Naive thymus-derived CD4-positive, alpha-beta T cell (primary cell): ENCODE results near the gene ASS1. TPM values are rescaled to one million over a fixed set of nuclear protein-coding genes. Genes with fewer than 3 reads are reported as not detected.

ENCODE experiments used
- ATAC-seq: fragments of 150-1000 bp; cut with Tn5 transposase; 2 replicates; pipeline ENCODE4 v1.10.0; 2021; ENCODE audit warnings: mild to moderate bottlenecking, moderate library complexity
- CTCF ChIA-PET: fragments of 350-600 bp; sonication (Branson Sonifier 250); formaldehyde crosslinking; loops from one replicate; lab custom pipeline; 2021; ENCODE audit warnings: antibody characterized with exemption; lab: Charles Lee
- POLR2A ChIA-PET: fragments of 350-600 bp; sonication (Branson Sonifier 250); formaldehyde crosslinking; loops from one replicate; lab custom pipeline; 2021; ENCODE audit warnings: antibody characterized with exemption, inconsistent platforms; lab: Charles Lee
- DNase-seq, 9 donors: peaks; one replicate each; pipeline versions ENCODE4 v3.0.0 to v3.0.0-alpha.2; 2020 to 2022; ENCODE audit warnings: mixed read lengths in 1 of 9
- H3K27ac ChIP-seq: one replicate; pipeline ENCODE4 v1.7.0; 2013; ENCODE audit warnings: mild to moderate bottlenecking, low read depth, low read length, moderate library complexity
- H3K27me3 ChIP-seq, 2 donors: one replicate each; pipeline ENCODE4 v1.7.0; 2013; ENCODE audit warnings: low read length in 2 of 2, mild to moderate bottlenecking in 2 of 2, moderate library complexity in 2 of 2; ENCODE audit not compliant: control insufficient read depth in 2 of 2, insufficient read depth in 2 of 2
- H3K36me3 ChIP-seq, 3 experiments: 1 replicate in 2 of 3; 2 replicates in 1 of 3; pipeline ENCODE4 v1.7.0; 2013; ENCODE audit warnings: low read length in 3 of 3, mild to moderate bottlenecking in 3 of 3, moderate library complexity in 1 of 3; ENCODE audit not compliant: insufficient read depth in 3 of 3, control insufficient read depth in 2 of 3
- H3K4me1 ChIP-seq, 2 donors: one replicate each; pipeline ENCODE4 v1.7.0; 2013; ENCODE audit warnings: low read length in 2 of 2, mild to moderate bottlenecking in 2 of 2, moderate library complexity in 1 of 2; ENCODE audit not compliant: control insufficient read depth in 2 of 2, insufficient read depth in 2 of 2
- H3K4me3 ChIP-seq: 2 replicates; pipeline ENCODE4 v1.7.0; 2013; ENCODE audit warnings: mild to moderate bottlenecking, low read length
- H3K9me3 ChIP-seq, 3 experiments: 1 replicate in 2 of 3; 2 replicates in 1 of 3; pipeline ENCODE4 v1.7.0; 2013; ENCODE audit warnings: low read length in 3 of 3; ENCODE audit not compliant: control insufficient read depth in 2 of 3
- H3K27ac Mint-ChIP-seq, 9 donors: one replicate each; pipeline ENCODE4 v1.8.0; 2020 to 2022; ENCODE audit warnings: mixed read lengths in 9 of 9, mild to moderate bottlenecking in 8 of 9, moderate library complexity in 5 of 9, inconsistent platforms in 2 of 9
- H3K27me3 Mint-ChIP-seq, 5 donors: one replicate each; pipeline ENCODE4 v1.8.0; 2021 to 2022; ENCODE audit warnings: mixed read lengths in 5 of 5, mild to moderate bottlenecking in 1 of 5
- H3K36me3 Mint-ChIP-seq, 5 donors: one replicate each; pipeline ENCODE4 v1.8.0; 2020 to 2022; ENCODE audit warnings: mixed read lengths in 5 of 5, mild to moderate bottlenecking in 3 of 5, inconsistent platforms in 1 of 5
- H3K4me1 Mint-ChIP-seq, 7 donors: one replicate each; pipeline ENCODE4 v1.8.0; 2020 to 2022; ENCODE audit warnings: mixed read lengths in 7 of 7, mild to moderate bottlenecking in 3 of 7, inconsistent platforms in 1 of 7
- H3K4me3 Mint-ChIP-seq, 10 donors: one replicate each; pipeline ENCODE4 v1.8.0; 2020 to 2022; ENCODE audit warnings: mild to moderate bottlenecking in 10 of 10, mixed read lengths in 10 of 10, moderate library complexity in 6 of 10, inconsistent platforms in 2 of 10
- H3K9me3 Mint-ChIP-seq, 11 donors: one replicate each; pipeline ENCODE4 v1.8.0; 2020 to 2022; ENCODE audit warnings: mixed read lengths in 11 of 11, mild to moderate bottlenecking in 4 of 11, inconsistent platforms in 1 of 11, moderate library complexity in 1 of 11
- intact Hi-C, 2 donors: fragments of 100-400 bp; cut with micrococcal nuclease; formaldehyde crosslinking; loops; one replicate each; pipeline ENCODE4 v1.15.1; 2023
- polyA plus RNA-seq, 2 donors: library from polyadenylated mRNA; unstranded; fragments of 300-500 nt; fragmentation: Illumina TruSeq; gene quantifications; one replicate each; pipeline ENCODE4 v1.2.3, GENCODE V29; 2021
- total RNA-seq, 6 experiments: library from RNA in 5 of 6; stranded (reverse) in 5 of 6; gene quantifications; 1 replicate in 5 of 6; 2 replicates in 1 of 6; pipeline ENCODE4 v1.2.3 and lab custom pipeline; 2021 to 2026

ASS1 gene
- total and polyA plus RNA-seq, 7 experiments from 2014 or later, result 0.50 to 5.8 TPM; not detected in 5

- no peak for ATAC-seq
- Histone ChIP-seq H3K27me3 (no peaks in the 10 kb centered on the region), H3K36me3 (no peaks in the 10 kb centered on the region), H3K27ac (no peak overlapping the region), H3K9me3 (no peaks in the 10 kb centered on the region), H3K4me1 (no peaks in the 10 kb centered on the region), H3K4me3 (no peak overlapping the region)
- ChIA-PET CTCF (interaction anchor here (0.6 kb wide), 1 partner anchor 714 kb away, joined by 4 read pairs; no protein-coding TSS in a partner anchor), POLR2A (no interaction called here)
- Mint-ChIP-seq H3K27ac (no peak overlapping the region), H3K9me3 (peaks cover 0 to 11% (median 7%) of the 10 kb centered on the region in 11 donors), H3K27me3 (peaks cover 0 to 16% (median 6%) of the 10 kb centered on the region in 5 donors), H3K4me3 (no peak overlapping the region), H3K36me3 (peaks cover 0 to 6% (median 0%) of the 10 kb centered on the region in 5 donors), H3K4me1 (no peaks in the 10 kb centered on the region)
- intact Hi-C loops, result no loop called here
- DNase-seq, result no peak
Measured at GRCh38 chr9:130498298-130498917, 53.6 kb downstream of the ASS1 start.

GRCh38 chr9:130498918-130499698 is 54.3 kb downstream of the ASS1 start:
- peaks cover 0 to 16% (median 6%) of the 10 kb centered on the region in 5 donors for H3K27me3 Mint-ChIP-seq
- intact Hi-C loops, result no loop called here
- no peak for DNase-seq
- POLR2A ChIA-PET, result no interaction called here
- H3K27ac ChIP-seq, result no peak overlapping the region
- H3K9me3 ChIP-seq, result no peaks in the 10 kb centered on the region
- H3K4me1 Mint-ChIP-seq, result no peaks in the 10 kb centered on the region
- CTCF ChIA-PET, result interaction anchor here (0.6 kb wide), 1 partner anchor 715 kb away, joined by 4 read pairs; no protein-coding TSS in a partner anchor
- ATAC-seq, result no peak
- H3K27me3 ChIP-seq, result no peaks in the 10 kb centered on the region
- H3K4me3 Mint-ChIP-seq, result no peak overlapping the region
- H3K4me1 ChIP-seq, result no peaks in the 10 kb centered on the region
- H3K36me3 ChIP-seq, result no peaks in the 10 kb centered on the region
- peaks cover 0 to 6% (median 0%) of the 10 kb centered on the region in 5 donors for H3K36me3 Mint-ChIP-seq
- no peak overlapping the region for H3K4me3 ChIP-seq
- H3K27ac Mint-ChIP-seq, result no peak overlapping the region
- peaks cover 0 to 11% (median 7%) of the 10 kb centered on the region in 11 donors for H3K9me3 Mint-ChIP-seq

GRCh38 chr9:130499804-130500263 is 55.1 kb downstream of the ASS1 start:
- DNase-seq (no peak), ATAC-seq (no peak)
- no peak overlapping the region for H3K27ac ChIP-seq
- Mint-ChIP-seq H3K36me3 (peaks cover 0 to 6% (median 0%) of the 10 kb centered on the region in 5 donors), H3K4me3 (no peak overlapping the region), H3K27ac (no peak overlapping the region), H3K4me1 (no peaks in the 10 kb centered on the region), H3K27me3 (peaks cover 0 to 16% (median 4%) of the 10 kb centered on the region in 5 donors), H3K9me3 (peaks cover 0 to 9% (median 6%) of the 10 kb centered on the region in 11 donors)
- intact Hi-C loops, result no loop called here
- POLR2A ChIA-PET, result no interaction called here
- H3K9me3 ChIP-seq, result no peaks in the 10 kb centered on the region
- CTCF ChIA-PET, result no interaction called here
- no peak overlapping the region for H3K4me3 ChIP-seq
- no peaks in the 10 kb centered on the region for H3K4me1 ChIP-seq
- H3K36me3 ChIP-seq, result no peaks in the 10 kb centered on the region
- H3K27me3 ChIP-seq, result no peaks in the 10 kb centered on the region

- Mint-ChIP-seq H3K9me3 (peaks cover 0 to 4% (median 2%) of the 10 kb centered on the region in 11 donors), H3K4me1 (no peaks in the 10 kb centered on the region), H3K36me3 (peaks cover 0 to 2% (median 0%) of the 10 kb centered on the region in 5 donors), H3K27ac (no peak overlapping the region), H3K4me3 (no peak overlapping the region), H3K27me3 (peaks cover 0 to 9% (median 0%) of the 10 kb centered on the region in 5 donors)
- Histone ChIP-seq H3K27ac (no peak overlapping the region), H3K4me1 (no peaks in the 10 kb centered on the region), H3K36me3 (no peaks in the 10 kb centered on the region), H3K4me3 (no peak overlapping the region), H3K27me3 (no peaks in the 10 kb centered on the region), H3K9me3 (no peaks in the 10 kb centered on the region)
- no peak for DNase-seq
- ChIA-PET CTCF (no interaction called here), POLR2A (no interaction called here)
- ATAC-seq, result no peak
- intact Hi-C loops, result no loop called here
Measured at GRCh38 chr9:130500340-130501180, 55.8 kb downstream of the ASS1 start.

- peaks cover 0 to 4% (median 0%) of the 10 kb centered on the region in 11 donors for H3K9me3 Mint-ChIP-seq
- no peaks in the 10 kb centered on the region for H3K36me3 Mint-ChIP-seq
- no peaks in the 10 kb centered on the region for H3K4me1 ChIP-seq
- POLR2A ChIA-PET, result no interaction called here
- DNase-seq (no peak), ATAC-seq (no peak)
- no peaks in the 10 kb centered on the region for H3K36me3 ChIP-seq
- no peaks in the 10 kb centered on the region for H3K27me3 ChIP-seq
- no peak overlapping the region for H3K4me3 Mint-ChIP-seq
- H3K27ac Mint-ChIP-seq, result no peak overlapping the region
- no peak overlapping the region for H3K4me3 ChIP-seq
- no peak overlapping the region for H3K27ac ChIP-seq
- intact Hi-C loops, result no loop called here
- no peaks in the 10 kb centered on the region for H3K4me1 Mint-ChIP-seq
- H3K9me3 ChIP-seq, result no peaks in the 10 kb centered on the region
- H3K27me3 Mint-ChIP-seq, result peaks cover 0 to 5% (median 0%) of the 10 kb centered on the region in 5 donors
- CTCF ChIA-PET, result no interaction called here
Measured at GRCh38 chr9:130501639-130502038, 56.9 kb downstream of the ASS1 start.

GRCh38 chr9:130508218-130508617 is 63.5 kb downstream of the ASS1 start:
- H3K36me3 ChIP-seq, result no peaks in the 10 kb centered on the region
- no peak for ATAC-seq
- no peak overlapping the region for H3K4me3 Mint-ChIP-seq

More at GRCh38 chr9:130508218-130508617, 63.5 kb downstream of the ASS1 start:
- POLR2A ChIA-PET, result no interaction called here
- CTCF ChIA-PET, result no interaction called here
- Mint-ChIP-seq H3K9me3 (peaks cover 2 to 14% (median 11%) of the 10 kb centered on the region in 11 donors), H3K4me1 (no peaks in the 10 kb centered on the region), H3K36me3 (peaks cover 0 to 11% (median 0%) of the 10 kb centered on the region in 5 donors), H3K27ac (no peak overlapping the region), H3K27me3 (peaks cover 2 to 21% (median 12%) of the 10 kb centered on the region in 5 donors)
- Histone ChIP-seq H3K4me3 (no peak overlapping the region), H3K4me1 (no peaks in the 10 kb centered on the region), H3K27ac (no peak overlapping the region), H3K27me3 (no peaks in the 10 kb centered on the region), H3K9me3 (peaks cover 0 to 8% (median 0%) of the 10 kb centered on the region in 3 experiments)
- intact Hi-C loops, result no loop called here
- no peak for DNase-seq
